Left lobe of liver (tissue), 2 donors: ENCODE data around the gene INSIG1. TPM values are rescaled to one million over a fixed set of nuclear protein-coding genes. Genes with fewer than 3 reads are reported as not detected.

Experiments
- ATAC-seq: fragments of 200-7000 bp; cut with Tn5 transposase; one replicate; pipeline ENCODE4 v1.9.1; 2020; ENCODE audit warnings: mild to moderate bottlenecking, moderate library complexity
- DNase-seq: peaks from one replicate; pipeline ENCODE4 v3.0.0-alpha.2; 2020; ENCODE audit warnings: low spot score
- total RNA-seq: library from RNA; stranded (reverse); gene quantifications from one replicate; pipeline ENCODE4 v1.2.1, GENCODE V29; 2021
- donor health status: DM: no; HTN: no; CAD: no; lungs with moderate emphysema.
- donor health status: DM: no; HTN: yes; CAD: no.

The INSIG1 gene
- total RNA-seq, 1 donor from 2014 or later, result 208 TPM

DNA sequence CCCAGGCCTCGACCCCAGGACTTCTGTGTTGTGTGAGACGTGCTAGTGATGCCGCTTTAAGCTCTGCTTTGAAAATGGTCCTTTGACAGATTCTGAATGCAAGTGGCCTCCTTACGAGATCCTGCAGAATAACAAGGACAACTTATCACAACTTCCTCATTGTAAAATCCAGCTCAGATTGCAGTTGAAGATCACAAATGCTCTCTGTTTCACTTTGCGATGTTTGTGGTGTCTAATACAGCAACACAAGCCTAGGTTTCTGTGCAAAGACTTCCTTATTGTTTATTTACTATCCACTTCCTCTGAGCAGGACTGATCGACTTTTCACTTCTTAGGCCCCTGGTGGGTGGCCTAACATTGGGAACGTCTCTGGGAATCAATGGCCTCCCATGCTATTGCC, 31.7 kb upstream of the INSIG1 start:
- ATAC-seq, result no peak

DNA sequence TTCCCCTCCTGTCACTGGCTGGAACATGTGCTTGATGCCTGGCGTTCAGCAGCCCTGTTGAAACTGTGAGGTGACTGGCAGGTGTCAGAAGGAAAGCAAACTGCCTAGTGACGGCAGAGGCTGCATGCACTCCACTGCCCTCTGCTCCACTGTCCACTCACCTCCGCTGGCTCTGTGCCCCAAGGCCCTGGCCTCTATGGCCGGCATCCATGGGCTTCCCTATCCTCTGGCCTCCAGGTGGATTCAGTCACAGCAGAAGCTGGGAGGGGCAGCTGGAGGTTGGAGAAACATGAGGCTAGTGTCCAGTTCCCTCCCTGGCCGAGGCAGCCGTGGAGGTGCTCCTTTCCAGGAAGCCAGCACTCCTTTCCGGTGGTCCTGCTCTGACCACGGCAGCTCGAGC, 31.2 kb upstream of the INSIG1 start:
- peak; percentile 95 for DNase-seq
- ATAC-seq, result peak; percentile 71

More for the DNA sequence above, 31.7 kb upstream of the INSIG1 start:
- no peak for DNase-seq

- ATAC-seq, result no peak
- DNase-seq, result no peak
Measured at GRCh38 chr7:155267023-155267422, 30.7 kb upstream of the INSIG1 start.

DNA sequence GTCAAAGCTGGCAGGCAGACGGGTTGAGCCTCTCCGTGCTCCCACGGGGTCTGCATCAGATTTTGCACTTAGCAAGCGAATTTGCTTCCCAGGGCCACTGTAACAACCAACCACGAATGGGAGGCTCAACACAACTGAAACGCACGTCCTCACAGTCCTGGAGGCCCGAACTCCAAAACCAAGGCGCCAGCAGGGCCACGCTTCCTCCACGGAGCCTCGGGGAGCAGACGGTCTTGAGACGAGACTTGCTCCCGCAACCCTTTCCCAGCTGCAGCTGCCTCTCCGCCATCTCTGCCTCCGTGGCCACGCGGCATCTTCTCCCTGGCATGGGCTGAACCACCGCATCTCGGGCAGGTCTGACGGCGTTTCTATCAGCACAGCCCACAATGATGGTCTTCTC, 30.2 kb upstream of the INSIG1 start:
- ATAC-seq (no peak), DNase-seq (no peak)

DNA sequence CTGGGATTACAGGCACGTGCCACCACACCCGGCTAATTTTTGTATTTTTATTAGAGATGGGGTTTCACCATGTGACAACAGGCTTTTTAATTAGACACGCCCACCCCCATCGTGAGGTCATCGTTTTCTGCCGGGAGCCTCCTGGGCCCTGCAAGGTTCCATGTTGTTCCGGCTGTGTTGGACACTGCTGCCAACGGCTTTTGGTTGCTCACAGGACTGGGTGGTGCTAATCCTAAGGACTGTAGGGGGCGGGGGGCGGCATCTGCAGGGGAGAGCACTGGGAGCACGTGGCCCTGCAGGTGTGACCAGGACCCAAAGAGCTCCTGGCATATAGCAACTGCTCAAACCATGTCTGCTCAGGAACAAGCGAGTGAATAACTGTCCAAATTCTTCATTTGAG, 29.5 kb upstream of the INSIG1 start:
- DNase-seq (no peak), ATAC-seq (no peak)

- DNase-seq, result no peak
- no peak for ATAC-seq
Measured at GRCh38 chr7:155268921-155269650, 28.6 kb upstream of the INSIG1 start.

DNA sequence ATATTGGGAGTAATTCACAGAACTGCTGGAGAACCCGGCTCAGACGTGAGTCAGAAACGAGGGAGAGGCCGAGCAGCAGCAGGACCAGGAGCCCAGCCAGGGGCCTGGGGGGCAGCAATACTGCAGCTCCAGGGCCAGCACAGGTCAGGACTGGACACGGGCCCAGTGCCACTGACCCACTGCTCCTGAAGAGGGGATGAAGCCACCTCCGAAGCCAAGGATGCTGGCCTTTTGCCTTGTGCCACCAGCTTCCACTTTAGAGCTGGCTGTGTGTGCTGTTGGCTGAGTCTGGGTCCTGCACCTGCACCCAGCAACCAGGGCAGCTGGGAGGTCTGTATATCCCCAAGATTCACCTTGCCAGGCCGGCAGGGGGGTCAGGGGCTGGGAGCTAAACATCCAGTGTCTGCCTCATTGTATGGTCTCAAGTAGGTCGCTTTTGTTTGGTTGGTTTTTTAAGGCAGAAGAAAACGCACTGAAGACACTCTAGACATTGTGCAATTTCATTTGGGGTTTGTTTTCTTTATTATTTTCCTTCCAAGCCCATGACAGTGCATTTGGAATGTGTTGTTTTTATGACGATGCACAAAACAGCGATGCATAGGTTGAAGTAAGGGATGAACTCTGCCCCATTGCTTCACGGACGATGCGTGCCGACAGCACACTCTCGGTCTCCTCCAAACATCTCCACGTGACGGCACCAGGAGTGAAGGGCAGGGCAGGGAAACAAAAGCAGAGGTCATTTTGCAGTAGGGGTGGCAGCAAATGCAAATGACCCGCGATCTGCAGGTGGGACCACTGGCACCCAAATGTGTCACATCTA, 27.7 kb upstream of the INSIG1 start:
- ATAC-seq, result peak; percentile 56
- DNase-seq, result peak; percentile 92

DNA sequence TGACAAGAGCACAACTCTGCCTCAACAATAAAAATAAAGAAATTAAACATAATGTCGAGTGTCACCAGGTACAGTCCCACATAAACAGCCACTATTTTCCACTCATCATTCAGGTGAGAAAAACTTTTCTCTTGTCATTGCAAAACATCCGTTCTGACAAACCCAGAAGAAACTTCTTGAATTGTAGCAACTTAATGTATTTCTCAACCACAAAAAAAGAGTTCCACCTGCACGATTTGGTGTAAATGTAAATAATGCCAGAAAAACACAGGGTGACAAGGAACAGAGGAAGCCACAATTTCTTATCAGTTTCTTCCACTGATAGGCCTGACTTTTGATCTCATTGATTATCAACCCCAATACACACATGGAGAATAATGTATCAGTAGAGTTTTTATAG, 26.8 kb upstream of the INSIG1 start:
- no peak for DNase-seq

GRCh38 chr7:155274633-155275355, 22.9 kb upstream of the INSIG1 start:
- peak; percentile 91 for DNase-seq
- peak; percentile 64 for ATAC-seq

More for the DNA sequence above, 26.8 kb upstream of the INSIG1 start:
- ATAC-seq, result no peak

DNA sequence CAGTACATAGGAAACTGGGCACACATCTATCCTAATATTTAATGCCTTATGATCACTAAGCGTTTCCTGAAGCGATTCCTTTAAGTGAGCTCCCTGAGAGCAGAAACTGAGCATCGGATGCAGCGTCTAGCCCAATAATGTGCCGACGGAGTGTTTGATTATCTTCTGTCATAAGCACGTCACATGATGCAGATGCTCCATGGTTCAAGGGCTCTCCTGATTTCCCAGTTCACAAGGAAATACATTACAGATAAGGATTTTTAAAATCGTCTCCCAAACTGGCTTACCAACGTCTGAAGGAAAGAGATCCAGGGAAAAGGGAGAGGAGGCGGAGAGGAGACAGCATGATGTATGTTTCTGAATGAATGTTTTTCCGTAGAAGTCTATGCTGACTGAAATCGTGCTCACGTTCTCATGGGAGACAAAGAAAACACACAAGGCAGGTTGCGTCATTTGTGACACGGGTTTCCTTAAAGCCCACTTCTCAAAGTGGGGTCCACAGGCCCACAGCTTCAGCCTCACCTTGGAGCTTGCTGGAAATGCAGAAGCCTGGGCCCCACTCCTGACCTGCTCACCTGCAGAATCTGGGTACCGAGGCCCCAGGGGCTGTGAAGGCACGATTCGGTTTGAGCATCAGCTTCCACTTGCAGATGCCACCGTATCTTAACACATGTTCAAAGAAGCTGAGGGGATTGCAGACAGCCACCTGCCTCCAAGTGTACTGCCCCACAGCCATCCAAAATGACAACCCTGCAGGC, 21.5 kb upstream of the INSIG1 start:
- peak; percentile 69 for DNase-seq
- peak; percentile 45 for ATAC-seq

DNA sequence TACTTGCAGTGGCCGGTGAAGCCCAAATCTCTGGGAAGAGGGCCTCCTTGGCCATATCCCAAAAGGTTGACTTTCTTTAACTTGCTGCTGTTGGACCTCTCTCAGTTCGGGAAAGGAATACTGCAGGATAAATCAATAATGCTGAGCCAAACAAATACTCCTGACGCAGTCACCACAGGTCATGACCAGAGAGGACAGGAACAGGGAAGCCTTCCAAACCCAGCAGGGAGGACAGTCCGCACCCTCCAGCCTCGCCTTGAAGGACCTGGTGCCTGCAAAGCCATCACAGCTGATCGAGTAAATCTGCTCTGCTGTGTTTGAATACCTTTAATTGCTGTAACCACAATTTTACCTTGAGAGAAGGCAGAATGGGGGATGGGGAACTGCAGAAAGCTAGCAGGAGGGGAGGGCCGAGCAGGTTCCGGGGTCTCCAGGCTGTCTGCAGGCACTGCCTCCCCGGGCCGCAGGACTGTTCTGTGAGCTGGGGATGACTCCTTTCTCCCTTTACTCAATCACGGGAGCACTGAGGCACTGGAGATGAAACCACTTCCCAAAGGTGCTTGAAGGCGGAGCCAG, 20.8 kb upstream of the INSIG1 start:
- DNase-seq (peak; percentile 93), ATAC-seq (peak; percentile 75)

- DNase-seq, result no peak
- ATAC-seq, result no peak
Measured at GRCh38 chr7:155277385-155277994, 20.2 kb upstream of the INSIG1 start.

- ATAC-seq (no peak), DNase-seq (no peak)
Measured at GRCh38 chr7:155278921-155279320, 18.8 kb upstream of the INSIG1 start.

- DNase-seq (no peak), ATAC-seq (no peak)
Measured at GRCh38 chr7:155279787-155280445, 17.8 kb upstream of the INSIG1 start.

- no peak for ATAC-seq
- DNase-seq, result no peak
Measured at GRCh38 chr7:155280446-155281397, 17.0 kb upstream of the INSIG1 start.

DNA sequence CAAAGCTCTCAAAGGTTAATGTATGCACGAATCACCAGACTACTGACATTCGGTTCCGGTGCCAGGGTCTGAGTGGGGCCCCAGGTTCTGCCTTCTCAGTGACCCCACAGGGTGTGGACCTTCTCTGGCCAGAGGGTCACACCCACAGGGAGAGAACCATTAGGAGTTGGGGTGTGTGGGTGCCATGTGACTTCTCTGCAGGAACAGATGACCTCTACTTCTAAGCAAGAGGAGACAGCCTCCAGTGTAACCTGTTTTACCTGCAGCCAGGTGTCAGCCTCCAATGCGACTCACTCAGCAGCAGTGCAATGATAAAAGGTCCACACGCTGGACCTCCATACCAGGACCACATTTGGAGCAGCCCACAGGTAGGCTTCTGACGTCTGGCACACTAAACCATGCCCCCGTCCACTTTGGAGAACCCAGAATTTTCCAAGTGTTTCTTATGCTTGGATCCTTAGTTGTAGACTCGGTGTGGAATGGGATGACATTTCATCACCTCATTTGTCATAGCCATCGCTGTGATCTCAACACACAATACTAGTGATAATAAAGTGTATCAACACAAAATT, 16.2 kb upstream of the INSIG1 start:
- no peak for ATAC-seq

GRCh38 chr7:155282671-155283070, 15.0 kb upstream of the INSIG1 start:
- peak; percentile 19 for ATAC-seq
- no peak for DNase-seq

More for the DNA sequence above, 16.2 kb upstream of the INSIG1 start:
- no peak for DNase-seq
